ENCODE results near the gene STAC3.
"Not testable (repeated sequence)": the region's sequence is repeated elsewhere in the genome, so short reads cannot be mapped to it uniquely, and the experiment has no call there.

STAC3 gene

GRCh38 chr12:57250956-57251355 lies at the start of gene STAC3:
Gene STAC3, minus strand, starts transcription at chr12:57251187. Its CDS starts 1,551 bp downstream, at chr12:57249636.
- no peak for DNase-seq (ENCODE audit: low spot score)

DNA sequence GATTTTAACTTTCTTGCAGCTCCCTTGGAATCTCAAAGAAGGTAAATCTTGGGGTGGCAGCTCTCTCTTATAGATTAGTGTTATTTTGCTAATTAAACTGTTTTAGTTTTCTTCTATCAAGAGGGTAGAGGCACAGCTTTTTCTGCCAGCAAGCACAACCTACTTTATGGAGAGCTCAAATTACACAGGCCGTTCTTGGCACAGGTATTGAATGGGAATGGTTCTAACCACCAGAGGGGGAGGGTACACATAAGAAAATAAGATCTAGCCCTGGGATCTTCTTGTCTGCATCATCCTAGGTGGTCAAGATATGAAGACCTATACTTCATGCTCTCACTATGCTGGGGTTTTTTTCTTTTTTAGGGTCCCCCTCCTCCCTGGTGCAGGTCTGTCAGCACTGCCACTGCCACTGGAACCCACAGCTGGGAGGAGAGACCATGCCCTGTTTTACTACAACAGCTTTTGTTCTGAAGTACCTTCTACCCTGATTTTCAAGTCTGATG lies 48.6 kb upstream of the STAC3 start:
- DNase-seq (ENCODE audit: low spot score), result peak; percentile 49

- no peak for DNase-seq (ENCODE audit: low spot score)
Observed at GRCh38 chr12:57296291-57296690, 45.3 kb upstream of the STAC3 start.

- DNase-seq (ENCODE audit: low spot score), result not testable (repeated sequence)
Observed at GRCh38 chr12:57282073-57282472, 31.1 kb upstream of the STAC3 start.

- peak; percentile 62 for DNase-seq (ENCODE audit: low spot score)
Observed at GRCh38 chr12:57280211-57281062, 29.4 kb upstream of the STAC3 start.

GRCh38 chr12:57278465-57279381 lies 27.7 kb upstream of the STAC3 start:
- no peak for DNase-seq (ENCODE audit: low spot score)

DNA sequence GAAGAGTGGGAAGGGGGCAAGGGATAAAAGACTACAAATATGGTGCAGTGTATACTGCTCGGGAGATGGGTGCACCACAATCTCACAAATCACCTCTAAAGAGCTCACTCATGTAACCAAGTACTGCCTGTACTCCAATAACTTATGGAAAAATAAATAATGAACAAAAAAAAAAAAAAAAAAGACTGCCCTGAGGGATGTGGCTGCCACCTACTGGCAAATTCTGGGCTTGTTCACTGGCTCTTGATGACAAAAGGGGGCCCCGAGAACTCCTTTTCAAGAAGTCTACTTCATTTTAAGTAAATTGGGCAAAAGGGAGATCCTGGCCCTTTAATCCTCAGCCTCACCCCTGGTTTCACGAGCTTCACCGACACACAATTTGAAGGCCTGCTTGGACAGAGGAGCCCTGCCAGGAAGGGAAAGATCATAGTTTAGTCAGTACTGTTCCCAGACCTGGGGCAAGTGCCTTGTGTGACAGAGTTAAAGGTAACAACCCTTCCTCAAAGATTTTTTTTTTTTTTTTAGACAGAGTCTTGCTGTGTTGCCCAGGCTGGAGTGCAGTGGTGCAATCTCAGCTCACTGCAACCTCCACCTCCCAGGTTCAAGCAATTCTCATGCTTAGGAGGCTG lies 26.1 kb upstream of the STAC3 start:
- DNase-seq (ENCODE audit: low spot score), result peak; percentile 72

DNA sequence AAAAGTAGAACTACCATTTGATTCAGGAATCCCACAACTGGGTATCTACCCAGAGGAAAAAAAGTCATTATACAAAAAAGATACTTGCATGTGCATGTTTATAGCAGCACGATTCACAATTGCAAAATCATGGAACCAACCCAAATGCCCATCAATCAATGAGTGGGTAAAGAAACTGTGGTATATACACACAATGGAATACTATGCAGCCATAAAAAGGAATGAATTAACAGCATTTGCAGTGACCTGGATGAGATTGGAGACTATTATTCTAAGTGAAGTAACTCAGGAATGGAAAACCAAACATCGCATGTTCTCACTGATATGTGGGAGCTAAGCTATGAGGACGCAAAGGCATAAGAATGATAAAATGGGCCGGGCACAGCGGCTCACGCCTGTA lies 25.2 kb upstream of the STAC3 start:
- DNase-seq (ENCODE audit: low spot score), result not testable (repeated sequence)

- no peak for DNase-seq (ENCODE audit: low spot score)
Observed at GRCh38 chr12:57273516-57273915, 22.5 kb upstream of the STAC3 start.

DNA sequence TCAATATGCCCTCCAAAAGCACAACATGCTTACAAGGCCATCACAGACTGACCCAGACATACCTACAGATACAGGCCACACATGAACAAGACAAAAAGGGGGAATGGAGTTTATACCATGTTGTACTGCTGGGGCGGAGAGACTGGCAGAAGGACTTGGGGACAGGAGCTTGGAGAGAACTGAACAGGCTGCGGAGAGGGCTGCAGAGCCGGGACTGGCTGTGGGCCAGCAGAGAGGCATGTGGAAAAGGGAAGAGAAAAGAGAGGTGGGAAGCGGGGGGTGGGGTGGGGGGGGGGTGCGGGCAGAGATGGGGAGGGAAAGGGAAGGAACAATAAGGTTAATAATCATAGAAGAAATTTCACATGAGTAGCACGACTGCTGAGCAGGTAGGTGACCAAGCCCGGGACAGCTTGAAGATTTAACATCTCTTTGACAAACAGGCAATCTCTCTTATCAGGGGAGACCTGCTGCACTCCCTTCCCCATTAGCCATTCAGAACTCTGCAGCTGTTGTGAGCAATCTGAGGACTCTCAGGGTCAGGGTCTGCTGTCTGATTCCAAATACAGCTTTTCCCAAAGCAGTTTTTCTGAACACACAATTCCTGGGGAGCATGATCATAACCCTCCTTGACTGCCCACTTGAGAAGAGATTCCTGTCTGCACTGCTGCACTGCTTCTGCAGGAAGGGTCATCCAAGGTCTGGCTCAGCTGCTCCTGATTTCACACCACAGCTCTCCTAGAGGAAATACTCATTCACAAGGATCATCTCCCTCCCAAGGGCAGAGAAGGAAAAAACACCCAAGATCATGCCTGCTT lies 21.6 kb upstream of the STAC3 start:
- DNase-seq (ENCODE audit: low spot score), result no peak

- DNase-seq (ENCODE audit: low spot score), result peak; percentile 56
Observed at GRCh38 chr12:57270966-57271470, 20.0 kb upstream of the STAC3 start.

- no peak for DNase-seq (ENCODE audit: low spot score)
Observed at GRCh38 chr12:57268264-57268663, 17.3 kb upstream of the STAC3 start.

- DNase-seq (ENCODE audit: low spot score), result no peak
Observed at GRCh38 chr12:57266681-57267080, 15.7 kb upstream of the STAC3 start.

GRCh38 chr12:57263096-57263495 lies 12.1 kb upstream of the STAC3 start:
- DNase-seq (ENCODE audit: low spot score), result no peak

DNA sequence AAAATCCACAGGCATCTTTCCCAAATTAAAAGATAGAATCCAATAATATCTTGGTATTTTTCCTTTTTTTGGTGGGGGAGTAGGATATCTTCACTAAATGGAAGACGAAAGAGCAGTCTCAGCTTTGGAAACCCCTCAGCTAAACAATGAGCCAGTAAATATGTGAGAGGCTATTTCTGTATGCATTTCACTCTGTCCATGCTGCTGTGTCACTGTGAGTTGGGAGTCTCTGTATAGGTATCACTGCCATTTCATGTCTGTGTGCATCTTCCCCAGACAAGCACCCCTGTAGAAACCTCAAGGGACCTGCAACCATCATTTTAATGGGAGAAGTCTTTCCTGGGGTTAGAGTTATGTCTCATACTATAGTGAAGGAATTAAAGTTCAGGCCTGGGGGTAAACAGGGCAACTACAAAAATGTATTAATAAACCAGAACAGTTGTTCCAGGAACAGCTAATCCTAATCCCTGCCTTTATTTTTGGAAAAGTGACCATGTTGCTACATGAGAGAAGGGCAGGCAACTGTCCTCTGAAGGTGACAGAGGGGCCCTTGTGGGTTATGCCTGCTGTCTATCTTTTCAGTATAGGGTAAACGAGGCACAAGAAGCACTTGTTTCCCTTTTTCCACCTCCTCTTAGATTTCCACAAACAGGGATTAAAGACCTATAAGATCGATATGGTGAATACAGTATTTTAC lies 11.3 kb upstream of the STAC3 start:
- no peak for DNase-seq (ENCODE audit: low spot score)

DNA sequence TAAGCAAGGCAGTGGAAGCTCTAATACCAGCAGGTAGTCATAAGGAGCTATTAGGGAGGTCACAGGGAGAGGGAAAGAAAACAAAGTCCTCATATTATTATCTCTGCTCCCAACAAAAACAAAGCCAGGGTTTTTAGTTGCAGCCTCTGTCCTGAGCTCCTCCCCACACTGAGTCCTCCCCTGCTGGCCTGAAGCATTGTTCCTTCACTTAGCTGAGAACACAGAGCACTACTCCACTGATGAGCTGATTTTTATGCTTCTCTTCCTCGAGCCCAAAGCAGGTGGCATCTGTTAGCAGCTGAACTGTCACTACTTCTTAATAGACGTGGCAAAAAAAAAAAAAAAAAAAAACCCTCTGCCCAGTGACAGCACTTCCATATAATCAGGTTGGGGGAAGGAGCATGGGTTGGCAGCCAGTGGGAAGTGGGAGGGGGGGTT lies 10.5 kb upstream of the STAC3 start:
- no peak for DNase-seq (ENCODE audit: low spot score)

- DNase-seq (ENCODE audit: low spot score), result no peak
Observed at GRCh38 chr12:57260366-57260765, 9.4 kb upstream of the STAC3 start.

GRCh38 chr12:57258977-57259970 lies 8.3 kb upstream of the STAC3 start:
- DNase-seq (ENCODE audit: low spot score), result no peak

- no peak for DNase-seq (ENCODE audit: low spot score)
Observed at GRCh38 chr12:57255916-57256315, 4.9 kb upstream of the STAC3 start.

Measured in iPS-NIHi11 (cell line).